HEK293 (cell line): ENCODE data around the gene LDLRAD2.

ENCODE experiments used
- ATF2 ChIP-seq: fragments of 450-650 bp; formaldehyde crosslinking; IDR thresholded peaks from 2 replicates; pipeline ENCODE4 v1.5.1; 2016; ENCODE audit warnings: missing biosample characterization, missing genetic modification characterization, low read depth
- FEZF1 ChIP-seq: fragments of 450-650 bp; formaldehyde crosslinking; IDR thresholded peaks from 2 replicates; pipeline ENCODE4 v1.5.1; 2016; ENCODE audit warnings: missing biosample characterization, missing genetic modification characterization
- OVOL3 ChIP-seq: fragments of 450-650 bp; formaldehyde crosslinking; IDR thresholded peaks from 2 replicates; pipeline ENCODE4 v1.5.1; 2016; ENCODE audit warnings: missing biosample characterization, missing genetic modification characterization
- PBX3 ChIP-seq: sonication (generic); formaldehyde crosslinking; IDR thresholded peaks from 2 replicates; pipeline ENCODE4 v1.8.1; 2022; ENCODE audit warnings: mild to moderate bottlenecking, moderate library complexity, missing genetic modification reagents
- PRDM2 ChIP-seq: fragments of 450-650 bp; formaldehyde crosslinking; IDR thresholded peaks from 2 replicates; pipeline ENCODE4 v1.5.1; 2016; ENCODE audit warnings: missing biosample characterization, missing genetic modification characterization, borderline replicate concordance
- SP3 ChIP-seq: fragments of 450-650 bp; formaldehyde crosslinking; IDR thresholded peaks from 2 replicates; pipeline ENCODE4 v1.5.1; 2016; ENCODE audit warnings: missing biosample characterization, missing genetic modification characterization
- ZBTB10 ChIP-seq: fragments of 450-650 bp; formaldehyde crosslinking; IDR thresholded peaks from 2 replicates; pipeline ENCODE4 v1.5.1; 2016; ENCODE audit warnings: missing biosample characterization, missing genetic modification characterization
- ZBTB20 ChIP-seq: fragments of 450-650 bp; formaldehyde crosslinking; IDR thresholded peaks from 2 replicates; pipeline ENCODE4 v1.5.1; 2016; ENCODE audit warnings: missing biosample characterization, missing genetic modification characterization
- ZBTB6 ChIP-seq: fragments of 450-650 bp; formaldehyde crosslinking; IDR thresholded peaks from 2 replicates; pipeline ENCODE4 v1.5.1; 2017; ENCODE audit warnings: missing biosample characterization, missing genetic modification characterization
- ZFP37 ChIP-seq: fragments of 450-650 bp; formaldehyde crosslinking; IDR thresholded peaks from 2 replicates; pipeline ENCODE4 v1.5.1; 2016; ENCODE audit warnings: missing biosample characterization, missing genetic modification characterization
- ZNF133 ChIP-seq: fragments of 450-650 bp; formaldehyde crosslinking; IDR thresholded peaks from 2 replicates; pipeline ENCODE4 v1.5.1; 2016; ENCODE audit warnings: missing biosample characterization, missing genetic modification characterization
- ZNF140 ChIP-seq: fragments of 450-650 bp; formaldehyde crosslinking; IDR thresholded peaks from 2 replicates; pipeline ENCODE4 v1.5.1; 2016; ENCODE audit warnings: missing biosample characterization, missing genetic modification characterization
- ZNF16 ChIP-seq: fragments of 450-650 bp; formaldehyde crosslinking; IDR thresholded peaks from 2 replicates; pipeline ENCODE4 v1.5.1; 2016; ENCODE audit warnings: low read depth, missing biosample characterization, missing genetic modification characterization
- ZNF292 ChIP-seq: fragments of 450-650 bp; formaldehyde crosslinking; IDR thresholded peaks from 2 replicates; pipeline ENCODE4 v1.5.1; 2016; ENCODE audit warnings: low read depth, missing biosample characterization, missing genetic modification characterization, borderline replicate concordance
- ZNF324 ChIP-seq: fragments of 450-650 bp; formaldehyde crosslinking; IDR thresholded peaks from 2 replicates; pipeline ENCODE4 v1.5.1; 2016; ENCODE audit warnings: missing biosample characterization, missing genetic modification characterization
- ZNF404 ChIP-seq: fragments of 450-650 bp; formaldehyde crosslinking; IDR thresholded peaks from 2 replicates; pipeline ENCODE4 v1.5.1; 2017; ENCODE audit warnings: missing biosample characterization, missing genetic modification characterization
- ZNF449 ChIP-seq: fragments of 450-650 bp; formaldehyde crosslinking; IDR thresholded peaks from 2 replicates; pipeline ENCODE4 v1.5.1; 2017; ENCODE audit warnings: missing biosample characterization, mild to moderate bottlenecking, missing genetic modification characterization, moderate library complexity
- ZNF510 ChIP-seq: fragments of 450-650 bp; formaldehyde crosslinking; IDR thresholded peaks from 2 replicates; pipeline ENCODE4 v1.5.1; 2018; ENCODE audit warnings: mild to moderate bottlenecking, missing genetic modification characterization, missing biosample characterization; ENCODE audit not compliant: insufficient replicate concordance
- ZNF555 ChIP-seq: fragments of 450-650 bp; formaldehyde crosslinking; conservative IDR thresholded peaks from 2 replicates; pipeline ENCODE4 v1.5.1; 2017; ENCODE audit warnings: missing biosample characterization, mild to moderate bottlenecking, missing genetic modification characterization, inconsistent platforms
- ZNF561 ChIP-seq: fragments of 450-650 bp; IDR thresholded peaks from 2 replicates; pipeline ENCODE4 v1.5.1; 2018; ENCODE audit warnings: missing biosample characterization, missing genetic modification characterization, borderline replicate concordance
- ZNF610 ChIP-seq: fragments of 450-650 bp; formaldehyde crosslinking; IDR thresholded peaks from 2 replicates; pipeline ENCODE4 v1.5.1; 2016; ENCODE audit warnings: missing biosample characterization, missing genetic modification characterization, borderline replicate concordance
- ZNF654 ChIP-seq: fragments of 450-650 bp; formaldehyde crosslinking; IDR thresholded peaks from 2 replicates; pipeline ENCODE4 v1.5.1; 2016; ENCODE audit warnings: low read depth, missing biosample characterization, missing genetic modification characterization
- ZNF677 ChIP-seq: fragments of 450-650 bp; IDR thresholded peaks from 2 replicates; pipeline ENCODE4 v1.5.0; 2018; ENCODE audit warnings: missing biosample characterization, mild to moderate bottlenecking, missing genetic modification characterization, moderate library complexity
- ZNF777 ChIP-seq: fragments of 450-650 bp; formaldehyde crosslinking; IDR thresholded peaks from 2 replicates; pipeline ENCODE4 v1.5.1; 2017; ENCODE audit warnings: missing biosample characterization, missing genetic modification characterization, borderline replicate concordance
- ZNF830 ChIP-seq: fragments of 450-650 bp; IDR thresholded peaks from 2 replicates; pipeline ENCODE4 v1.5.0; 2018; ENCODE audit warnings: missing biosample characterization, missing genetic modification characterization, low read depth, mild to moderate bottlenecking, moderate library complexity

LDLRAD2 gene

GRCh38 chr1:21774835-21775549, 37.1 kb upstream of the LDLRAD2 start (continued):
- TF ChIP-seq ZNF449 (tag by site-specific recombination), result no peak
- no peak for TF ChIP-seq PRDM2 (tag by site-specific recombination)
- TF ChIP-seq ZNF777 (tag by site-specific recombination), result no peak
- no peak for TF ChIP-seq ZNF561 (tag by site-specific recombination)
- 0 out of 2 replicates have a peak, but pooled peaks have one; percentile 41 for TF ChIP-seq ZNF292 (tag by site-specific recombination)
- TF ChIP-seq ZNF677 (tag by site-specific recombination), result no peak
- 0 out of 2 replicates have a peak, but pooled peaks have one; percentile 51 for TF ChIP-seq ZFP37 (tag by site-specific recombination)
- 0 out of 2 replicates have a peak, but pooled peaks have one; percentile 10 for TF ChIP-seq ZNF404 (tag by site-specific recombination)
- no peak for TF ChIP-seq ZNF324 (tag by site-specific recombination)
- TF ChIP-seq ATF2, result no peak
- TF ChIP-seq PBX3, result no peak
- no peak for TF ChIP-seq ZNF16
- no peak for TF ChIP-seq ZNF654
- TF ChIP-seq OVOL3 (tag by site-specific recombination), result 0 out of 2 replicates have a peak, but pooled peaks have one; percentile 19
- TF ChIP-seq ZNF510, result peak; percentile 43
- TF ChIP-seq FEZF1 (tag by site-specific recombination), result no peak
- peak; percentile 65 for TF ChIP-seq ZNF555
- no peak for TF ChIP-seq ZBTB10
- TF ChIP-seq ZBTB6, result no peak
- TF ChIP-seq ZNF140, result no peak; the same call in 1 of the 2 replicates
- no peak for TF ChIP-seq ZNF610 (tag by site-specific recombination)
- no peak for TF ChIP-seq SP3
- no peak for TF ChIP-seq ZNF830 (tag by site-specific recombination)
- TF ChIP-seq ZNF133 (tag by site-specific recombination), result no peak
- no peak for TF ChIP-seq ZBTB20 (tag by site-specific recombination)
